Endothelial cell of umbilical vein (primary cell): ENCODE data around the gene TRIM13. TPM values are rescaled to one million over a fixed set of nuclear protein-coding genes. Genes with fewer than 3 reads are reported as not detected.

Source experiments
- BruUV-seq: library from RNA; stranded (reverse); fragments of 400-500 nt; replicated peaks from 2 replicates; lab custom pipeline; 2021; lab: Mats Ljungman, UMichigan
- CTCF ChIA-PET: fragments of 300-600, 350-600 bp; sonication (Branson Sonifier 250); formaldehyde crosslinking; loops from one replicate; lab custom pipeline; 2021; ENCODE audit warnings: antibody characterized with exemption, inconsistent platforms; lab: Charles Lee
- POLR2A ChIA-PET: fragments of 300-600, 350-600 bp; sonication (Branson Sonifier 250); formaldehyde crosslinking; loops from one replicate; lab custom pipeline; 2021; ENCODE audit warnings: antibody characterized with exemption, inconsistent platforms; lab: Charles Lee
- DNase-seq: peaks from one replicate; pipeline ENCODE4 v3.0.0-alpha.2; 2011; ENCODE audit warnings: low read depth, low spot score
- FAIRE-seq: peaks from 2 replicates; lab custom pipeline; 2011; peaks lifted over from hg19 to GRCh38; lab: Jason Lieb, UNC
- H2AFZ ChIP-seq: 2 replicates; pipeline ENCODE4 v1.6.0; 2012; ENCODE audit warnings: low read depth, low read length, control low read depth, inconsistent platforms
- H3K27ac ChIP-seq: 2 replicates; pipeline ENCODE4 v1.5.1; 2011; ENCODE audit warnings: low read depth, mild to moderate bottlenecking, control low read depth, low read length, moderate library complexity; ENCODE audit not compliant: insufficient read depth
- H3K27me3 ChIP-seq, 2 experiments: 2 replicates each; pipeline versions ENCODE4 v1.6.0 to v1.6.1; 2011; ENCODE audit warnings: low read length in 2 of 2, mixed read lengths in 1 of 2; ENCODE audit not compliant: control insufficient read depth in 2 of 2, insufficient read depth in 2 of 2
- H3K36me3 ChIP-seq, 2 experiments: 2 replicates in 1 of 2; 3 replicates in 1 of 2; pipeline ENCODE4 v1.5.1; 2011; ENCODE audit warnings: low read length in 2 of 2, mild to moderate bottlenecking in 1 of 2, moderate library complexity in 1 of 2; ENCODE audit not compliant: control insufficient read depth in 2 of 2, insufficient read depth in 2 of 2; ENCODE audit errors: extremely low read depth in 1 of 2
- H3K4me1 ChIP-seq: 3 replicates; pipeline ENCODE4 v1.5.1; 2011; ENCODE audit warnings: mild to moderate bottlenecking, low read length; ENCODE audit not compliant: control insufficient read depth, insufficient read depth; ENCODE audit errors: extremely low read depth
- H3K4me2 ChIP-seq: 2 replicates; pipeline ENCODE4 v1.6.1; 2011; ENCODE audit warnings: low read length, control low read depth, mixed read lengths; ENCODE audit not compliant: insufficient read depth
- H3K4me3 ChIP-seq, 3 experiments: fragments of 200-600 bp in 1 of 3; sonication (generic), shearing (Covaris generic) in 1 of 3; replicated peaks in 1 of 3; 2 replicates each; pipeline ENCODE4 v1.5.1; 2011 to 2016; ENCODE audit warnings: control low read depth in 3 of 3, low read length in 3 of 3, mild to moderate bottlenecking in 2 of 3, inconsistent platforms in 1 of 3, low read depth in 1 of 3, moderate library complexity in 1 of 3; ENCODE audit not compliant: insufficient read depth in 1 of 3
- H3K79me2 ChIP-seq: 2 replicates; pipeline ENCODE4 v1.6.0; 2012; ENCODE audit warnings: low read length, inconsistent platforms; ENCODE audit not compliant: control insufficient read depth, insufficient read depth
- H3K9ac ChIP-seq: replicated peaks from 2 replicates; pipeline ENCODE3; 2011; ENCODE audit warnings: low read length, control low read depth; ENCODE audit not compliant: insufficient read depth; ENCODE audit errors: extremely low read depth
- H3K9me1 ChIP-seq: replicated peaks from 3 replicates; pipeline ENCODE4 v1.6.0; 2011; ENCODE audit warnings: mild to moderate bottlenecking, low read length; ENCODE audit not compliant: control insufficient read depth, insufficient read depth; ENCODE audit errors: extremely low read depth
- H3K9me3 ChIP-seq: replicated peaks from 2 replicates; pipeline ENCODE4 v1.5.1; 2012; ENCODE audit warnings: low read length, inconsistent platforms; ENCODE audit not compliant: control insufficient read depth, insufficient read depth
- H4K20me1 ChIP-seq: replicated peaks from 2 replicates; pipeline ENCODE3; 2011; ENCODE audit warnings: mild to moderate bottlenecking, low read length; ENCODE audit not compliant: control insufficient read depth, insufficient read depth; ENCODE audit errors: extremely low read depth
- CTCF ChIP-seq, 2 donors: IDR thresholded peaks; 1 replicate in 1 of 2; 2 replicates in 1 of 2; pipeline ENCODE4 v1.5.1; 2011; ENCODE audit warnings: low read length in 2 of 2, mild to moderate bottlenecking in 2 of 2, moderate library complexity in 2 of 2, control low read depth in 1 of 2, inconsistent platforms in 1 of 2, low read depth in 1 of 2; ENCODE audit not compliant: insufficient read depth in 1 of 2; ENCODE audit errors: extremely low read depth in 1 of 2
- FOS ChIP-seq: IDR thresholded peaks from 2 replicates; pipeline ENCODE4 v1.6.1; 2011; ENCODE audit warnings: mild to moderate bottlenecking, low read length, moderate library complexity, borderline replicate concordance; ENCODE audit not compliant: insufficient read depth
- GATA2 ChIP-seq: IDR thresholded peaks from 2 replicates; pipeline ENCODE4 v1.7.0; 2011; ENCODE audit warnings: low read depth, mild to moderate bottlenecking, moderate library complexity, mixed read lengths, low read length; ENCODE audit not compliant: insufficient read length, insufficient read depth
- JUN ChIP-seq: IDR thresholded peaks from 2 replicates; pipeline ENCODE4 v1.6.1; 2011; ENCODE audit warnings: borderline replicate concordance, low read depth; ENCODE audit not compliant: insufficient read length, insufficient read depth
- MAX ChIP-seq: IDR thresholded peaks from 2 replicates; pipeline ENCODE4 v1.6.1; 2011; ENCODE audit not compliant: insufficient read depth, insufficient read length
- MYC ChIP-seq: IDR thresholded peaks from one replicate; pipeline ENCODE4 v1.6.1; 2011; ENCODE audit warnings: mild to moderate bottlenecking, low read depth, low read length
- POLR2A ChIP-seq: IDR thresholded peaks from 2 replicates; pipeline ENCODE4 v1.6.1; 2012; ENCODE audit warnings: low read depth, mild to moderate bottlenecking, control low read depth, low read length
- POLR2AphosphoS5 ChIP-seq: IDR thresholded peaks from 2 replicates; pipeline ENCODE4 v1.6.1; 2012; ENCODE audit warnings: low read depth, mild to moderate bottlenecking, control low read depth, low read length, moderate library complexity; ENCODE audit not compliant: insufficient read depth
- dilution Hi-C: fragments of 300-500 bp; cut with MboI; formaldehyde crosslinking; loops from one replicate; pipeline ENCODE4 v1.15.0; 2019; ENCODE audit warnings: low sequenced_read_pairs; ENCODE audit not compliant: extremely low pct_ligation_motif_present
- intact Hi-C: fragments of 100-400 bp; cut with micrococcal nuclease; formaldehyde crosslinking; loops from one replicate; pipeline ENCODE4 v1.10.0; 2022
- polyA plus RNA-seq, 4 experiments: library from polyadenylated mRNA; depleted of rRNA in 3 of 4; stranded (reverse) in 3 of 4; unstranded in 1 of 4; fragments of >200 nt; gene quantifications; 2 replicates each; pipeline versions ENCODE4 v1.2.1 to v1.2.3, GENCODE V29; 2011 to 2012; ENCODE audit warnings: missing spikeins in 1 of 4
- total RNA-seq: library from RNA; stranded (reverse); gene quantifications from 2 replicates; pipeline ENCODE4 v1.2.3, GENCODE V29; 2021

Gene TRIM13
- total and polyA plus RNA-seq, 2 donors (not counting 3 experiments of a cell fraction or from before 2014, with no cell fraction given), result 12.5 to 28.2 TPM

- H3K9me1 ChIP-seq, result no peaks in the 10 kb centered on the region
- H3K9ac ChIP-seq, result no peak overlapping the region
- POLR2A ChIA-PET, result no interaction called here
- TF ChIP-seq MYC (no peak), MAX (no peak), CTCF (IDR thresholded peaks at IDR 0.05; ENCODE audit: extremely low read depth in 1 of 2, insufficient read depth in 1 of 2, low read depth in 1 of 2, low read length in 2 of 2) (no peak), GATA2 (no peak), POLR2AphosphoS5 (no peak), JUN (no peak), FOS (no peak), POLR2A (no peak)
- H3K4me3 ChIP-seq, result no peak overlapping the region
- H3K27me3 ChIP-seq, result no peaks in the 10 kb centered on the region
- DNase-seq, result no peak
- no peak overlapping the region for H3K4me2 ChIP-seq
- H2AFZ ChIP-seq, result no peak overlapping the region
- FAIRE-seq, result no peak
- no peaks in the 10 kb centered on the region for H4K20me1 ChIP-seq
- H3K79me2 ChIP-seq, result peaks cover 13% of the 10 kb centered on the region
- peaks cover 17% of the 10 kb centered on the region for H3K4me1 ChIP-seq
- intact Hi-C loops, result loop anchor here (10.0 kb wide), 1 partner anchor 691 kb away; no protein-coding TSS in a partner anchor
- H3K9me3 ChIP-seq, result no peaks in the 10 kb centered on the region
- no peak overlapping the region for H3K27ac ChIP-seq
- CTCF ChIA-PET, result interaction anchor here (0.5 to 2.2 kb wide), 2 partner anchors 9 to 17 kb away, joined by 3 to 6 read pairs; no protein-coding TSS in a partner anchor
- BruUV-seq, result no TSS peak
- H3K36me3 ChIP-seq, result no peaks in the 10 kb centered on the region
- dilution Hi-C loops, result no loop called here
Measured at GRCh38 chr13:49993666-49994065, 3.2 kb upstream of the TRIM13 start.
